Keratinocyte (primary cell): ENCODE measurements around the gene RDH5. TPM values are rescaled to one million over a fixed set of nuclear protein-coding genes. Genes with fewer than 3 reads are reported as not detected.
A peak's percentile ranks its signal among the peaks of the same experiment; 100 is the strongest.

ENCODE experiments used
- DNase-seq: peaks from one replicate; pipeline ENCODE4 v3.0.0-alpha.2; 2011; ENCODE audit warnings: low read depth, missing footprints, low spot score
- FAIRE-seq: peaks from 2 replicates; lab custom pipeline; 2011; peaks lifted over from hg19 to GRCh38; lab: Jason Lieb, UNC
- H2AFZ ChIP-seq: 2 replicates; pipeline ENCODE4 v1.6.0; 2012; ENCODE audit warnings: low read length, control low read depth, inconsistent platforms; ENCODE audit not compliant: control insufficient read depth
- H3K27ac ChIP-seq: 2 replicates; pipeline ENCODE4 v1.5.1; 2011; ENCODE audit warnings: low read length; ENCODE audit not compliant: control insufficient read depth, insufficient read depth
- H3K27me3 ChIP-seq: 3 replicates; pipeline ENCODE4 v1.6.0; 2011; ENCODE audit warnings: low read length; ENCODE audit not compliant: control insufficient read depth, insufficient read depth; ENCODE audit errors: extremely low read depth
- H3K36me3 ChIP-seq, 2 experiments: 2 replicates in 1 of 2; 3 replicates in 1 of 2; pipeline ENCODE4 v1.5.1; 2011; ENCODE audit warnings: low read length in 2 of 2, mild to moderate bottlenecking in 1 of 2; ENCODE audit not compliant: control insufficient read depth in 2 of 2, insufficient read depth in 2 of 2; ENCODE audit errors: extremely low read depth in 1 of 2
- H3K4me1 ChIP-seq: 3 replicates; pipeline ENCODE4 v1.5.1; 2011; ENCODE audit warnings: low read length; ENCODE audit not compliant: control insufficient read depth, insufficient read depth; ENCODE audit errors: extremely low read depth
- H3K4me2 ChIP-seq: 3 replicates; pipeline ENCODE4 v1.6.0; 2011; ENCODE audit warnings: low read depth, low read length; ENCODE audit not compliant: control insufficient read depth, insufficient read depth; ENCODE audit errors: extremely low read depth
- H3K4me3 ChIP-seq, 3 experiments: fragments of 200-600 bp in 1 of 3; sonication (generic) in 1 of 3; 2 replicates in 2 of 3; 3 replicates in 1 of 3; pipeline ENCODE4 v1.5.1; 2011 to 2016; ENCODE audit warnings: low read length in 3 of 3, mild to moderate bottlenecking in 3 of 3, control low read depth in 2 of 3, inconsistent platforms in 1 of 3, low read depth in 1 of 3, mixed read lengths in 1 of 3, mixed run types in 1 of 3, moderate library complexity in 1 of 3; ENCODE audit not compliant: control insufficient read depth in 2 of 3, insufficient read depth in 2 of 3; ENCODE audit errors: extremely low read depth in 1 of 3
- H3K79me2 ChIP-seq: 2 replicates; pipeline ENCODE4 v1.6.0; 2012; ENCODE audit warnings: low read length; ENCODE audit not compliant: control insufficient read depth, insufficient read depth
- H3K9ac ChIP-seq: 3 replicates; pipeline ENCODE4 v1.6.0; 2011; ENCODE audit warnings: low read length; ENCODE audit not compliant: control insufficient read depth, insufficient read depth; ENCODE audit errors: extremely low read depth
- H3K9me1 ChIP-seq: 3 replicates; pipeline ENCODE4 v1.6.0; 2011; ENCODE audit warnings: low read length; ENCODE audit not compliant: control insufficient read depth, insufficient read depth; ENCODE audit errors: extremely low read depth
- H3K9me3 ChIP-seq: 2 replicates; pipeline ENCODE4 v1.5.1; 2012; ENCODE audit warnings: low read depth, low read length; ENCODE audit not compliant: control insufficient read depth
- H4K20me1 ChIP-seq: 3 replicates; pipeline ENCODE4 v1.6.0; 2011; ENCODE audit warnings: low read length; ENCODE audit not compliant: control insufficient read depth, insufficient read depth; ENCODE audit errors: extremely low read depth
- CTCF ChIP-seq, 3 experiments: IDR thresholded peaks in 1 of 3; conservative IDR thresholded peaks in 1 of 3; optimal IDR thresholded peaks in 1 of 3; 2 replicates in 2 of 3; 3 replicates in 1 of 3; pipeline versions ENCODE3 to v1.5.1; 2011; ENCODE audit warnings: low read length in 3 of 3, mild to moderate bottlenecking in 3 of 3, moderate library complexity in 2 of 3, control low read depth in 1 of 3, inconsistent platforms in 1 of 3; ENCODE audit not compliant: insufficient read depth in 2 of 3; ENCODE audit errors: extremely low read depth in 1 of 3
- EZH2 ChIP-seq: IDR thresholded peaks from one replicate; pipeline ENCODE4 v1.6.1; 2012; ENCODE audit warnings: inconsistent platforms, mild to moderate bottlenecking, low read length, moderate library complexity
- dilution Hi-C: fragments of 300-500 bp; cut with MboI; formaldehyde crosslinking; loops from one replicate; pipeline ENCODE4 v1.7.0; 2020; ENCODE audit warnings: low sequenced_read_pairs; ENCODE audit not compliant: extremely low pct_ligation_motif_present
- polyA plus RNA-seq, 5 experiments: library from polyadenylated mRNA; depleted of rRNA in 3 of 5; stranded (reverse) in 3 of 5; stranded (forward) in 1 of 5; unstranded in 1 of 5; fragments of >200 nt; gene quantifications; 1 replicate in 1 of 5; 2 replicates in 3 of 5; 3 replicates in 1 of 5; pipeline versions ENCODE4 v1.2.1 to v1.2.3, GENCODE V29; 2011 to 2012; ENCODE audit warnings: missing spikeins in 2 of 5, low read depth in 1 of 5, low replicate concordance in 1 of 5

RDH5 gene
- polyA plus RNA-seq, 1 donor (not counting 4 experiments of a cell fraction or from before 2014, with no cell fraction given) = 1.2 TPM

- H3K27me3 ChIP-seq = no peaks in the 10 kb centered on the region
- no peaks in the 10 kb centered on the region for H3K9me1 ChIP-seq
- H3K27ac ChIP-seq = peak overlapping the region; percentile 96
- H3K4me3 ChIP-seq = peak overlapping the region; percentile 74 to 90 (median 83)
- dilution Hi-C loops = no loop called here
- TF ChIP-seq EZH2 (no peak), CTCF (optimal IDR thresholded peaks at IDR 0.05 in 1 of 3, IDR thresholded peaks at IDR 0.05 in 1 of 3, conservative IDR thresholded peaks at IDR 0.05 in 1 of 3; ENCODE audit: extremely low read depth in 1 of 3, insufficient read depth in 2 of 3, low read length in 3 of 3) (no peak)
- peaks cover 20 to 24% of the 10 kb centered on the region in 2 experiments for H3K36me3 ChIP-seq
- no peak overlapping the region for H2AFZ ChIP-seq
- DNase-seq = no peak
- H4K20me1 ChIP-seq = no peaks in the 10 kb centered on the region
- no peaks in the 10 kb centered on the region for H3K9me3 ChIP-seq
- H3K9ac ChIP-seq = peak overlapping the region; percentile 95
- peak overlapping the region; percentile 96 for H3K4me2 ChIP-seq
- H3K79me2 ChIP-seq = peaks cover 22% of the 10 kb centered on the region
- H3K4me1 ChIP-seq = peaks cover 32% of the 10 kb centered on the region
- FAIRE-seq = no peak
These were observed 8.2 kb downstream of the RDH5 start for GRCh38 chr12:55728186-55728938.

GRCh38 chr12:55728939-55729818, 9.0 kb downstream of the RDH5 start, which contains the start of gene CD63:
TSS of gene CD63 (minus strand) at chr12:55729009. CDS start at chr12:55728341, 668 bp downstream.
- Histone ChIP-seq H3K79me2 (peaks cover 22% of the 10 kb centered on the region), H3K4me3 (peak within 1 kb of the TSS; percentile 74 to 90 (median 83)), H3K4me2 (peak within 1 kb of the TSS; percentile 96), H3K9me3 (no peaks in the 10 kb centered on the region), H3K27ac (peak within 1 kb of the TSS; percentile 96), H3K4me1 (peaks cover 32% of the 10 kb centered on the region), H3K9ac (peak within 1 kb of the TSS; percentile 95), H4K20me1 (no peaks in the 10 kb centered on the region), H3K9me1 (no peaks in the 10 kb centered on the region), H2AFZ (peak within 1 kb of the TSS; percentile 81), H3K27me3 (no peaks in the 10 kb centered on the region), H3K36me3 (peaks cover 16 to 17% of the 10 kb centered on the region in 2 experiments)
- FAIRE-seq (peak; percentile 73), DNase-seq (peak; percentile 76)
- dilution Hi-C loops = no loop called here
- TF ChIP-seq CTCF (optimal IDR thresholded peaks at IDR 0.05 in 1 of 3, IDR thresholded peaks at IDR 0.05 in 1 of 3, conservative IDR thresholded peaks at IDR 0.05 in 1 of 3; ENCODE audit: extremely low read depth in 1 of 3, insufficient read depth in 2 of 3, low read length in 3 of 3) (no peak), EZH2 (no peak)
